ENCODE results near the gene TNC.

- TF ChIP-seq POLR2AphosphoS5 (IDR thresholded peaks at IDR 0.05; ENCODE audit: low read depth, low read length) (no peak), POLR2A (IDR thresholded peaks at IDR 0.05; ENCODE audit: low read depth, low read length) (no peak), POU2F2 (IDR thresholded peaks at IDR 0.05; ENCODE audit: low read depth, low read length) (no peak), TAF1 (IDR thresholded peaks at IDR 0.05; ENCODE audit: low read depth, low read length) (no peak), PAX5 (IDR thresholded peaks at IDR 0.05; ENCODE audit: insufficient read depth, low read length, severe bottlenecking) (no peak)
These were observed 43.5 kb upstream of the TNC start for GRCh38 chr9:115161446-115161845.
